Astrocyte of the spinal cord (primary cell): ENCODE measurements around the gene BTBD18.
"Not testable (repeated sequence)": the region's sequence is repeated elsewhere in the genome, so short reads cannot be mapped to it uniquely, and the experiment has no call there.

Experiments
- DNase-seq: peaks from one replicate; pipeline ENCODE4 v3.0.0; 2011; ENCODE audit warnings: low read depth, low spot score
- H3K4me3 ChIP-seq: 2 replicates; pipeline ENCODE4 v1.5.1; 2011; ENCODE audit warnings: low read depth, mild to moderate bottlenecking, low read length, moderate library complexity
- in situ Hi-C: cut with HindIII; loops from 2 replicates; pipeline ENCODE4 v1.10.0; 2017; ENCODE audit warnings: low sequenced_read_pairs
- TF ChIP-seq, protein P1 (sequence below): IDR thresholded peaks from 2 replicates; pipeline ENCODE4 v1.5.1; 2012; ENCODE audit warnings: low read depth, mild to moderate bottlenecking, low read length, inconsistent platforms

Gene BTBD18

DNA sequence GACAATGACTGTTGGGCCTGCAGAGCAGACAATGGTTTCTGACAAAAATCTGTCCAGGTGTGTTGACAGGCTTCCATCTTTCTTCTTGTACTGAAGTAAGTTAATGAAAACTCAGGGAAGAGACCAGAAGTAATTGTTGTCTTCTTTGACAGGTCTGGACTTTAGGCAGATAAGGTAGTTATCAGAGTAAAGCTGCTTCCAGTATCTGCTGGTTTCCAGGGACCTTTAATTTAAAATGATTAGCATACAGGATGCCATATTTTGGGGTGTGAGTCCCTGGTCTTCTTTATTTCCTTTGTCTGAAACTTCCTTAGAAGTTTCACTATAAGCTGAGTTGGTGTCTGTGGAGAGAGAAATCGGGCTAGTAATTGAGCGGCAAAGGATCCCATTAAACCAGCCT is 37.8 kb downstream of the BTBD18 start:
- peak overlapping the region; percentile 96 for H3K4me3 ChIP-seq
- in situ Hi-C loops: no loop called here
- no peak for DNase-seq
- TF ChIP-seq, protein P1, sequence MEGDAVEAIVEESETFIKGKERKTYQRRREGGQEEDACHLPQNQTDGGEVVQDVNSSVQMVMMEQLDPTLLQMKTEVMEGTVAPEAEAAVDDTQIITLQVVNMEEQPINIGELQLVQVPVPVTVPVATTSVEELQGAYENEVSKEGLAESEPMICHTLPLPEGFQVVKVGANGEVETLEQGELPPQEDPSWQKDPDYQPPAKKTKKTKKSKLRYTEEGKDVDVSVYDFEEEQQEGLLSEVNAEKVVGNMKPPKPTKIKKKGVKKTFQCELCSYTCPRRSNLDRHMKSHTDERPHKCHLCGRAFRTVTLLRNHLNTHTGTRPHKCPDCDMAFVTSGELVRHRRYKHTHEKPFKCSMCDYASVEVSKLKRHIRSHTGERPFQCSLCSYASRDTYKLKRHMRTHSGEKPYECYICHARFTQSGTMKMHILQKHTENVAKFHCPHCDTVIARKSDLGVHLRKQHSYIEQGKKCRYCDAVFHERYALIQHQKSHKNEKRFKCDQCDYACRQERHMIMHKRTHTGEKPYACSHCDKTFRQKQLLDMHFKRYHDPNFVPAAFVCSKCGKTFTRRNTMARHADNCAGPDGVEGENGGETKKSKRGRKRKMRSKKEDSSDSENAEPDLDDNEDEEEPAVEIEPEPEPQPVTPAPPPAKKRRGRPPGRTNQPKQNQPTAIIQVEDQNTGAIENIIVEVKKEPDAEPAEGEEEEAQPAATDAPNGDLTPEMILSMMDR: no peak

DNA sequence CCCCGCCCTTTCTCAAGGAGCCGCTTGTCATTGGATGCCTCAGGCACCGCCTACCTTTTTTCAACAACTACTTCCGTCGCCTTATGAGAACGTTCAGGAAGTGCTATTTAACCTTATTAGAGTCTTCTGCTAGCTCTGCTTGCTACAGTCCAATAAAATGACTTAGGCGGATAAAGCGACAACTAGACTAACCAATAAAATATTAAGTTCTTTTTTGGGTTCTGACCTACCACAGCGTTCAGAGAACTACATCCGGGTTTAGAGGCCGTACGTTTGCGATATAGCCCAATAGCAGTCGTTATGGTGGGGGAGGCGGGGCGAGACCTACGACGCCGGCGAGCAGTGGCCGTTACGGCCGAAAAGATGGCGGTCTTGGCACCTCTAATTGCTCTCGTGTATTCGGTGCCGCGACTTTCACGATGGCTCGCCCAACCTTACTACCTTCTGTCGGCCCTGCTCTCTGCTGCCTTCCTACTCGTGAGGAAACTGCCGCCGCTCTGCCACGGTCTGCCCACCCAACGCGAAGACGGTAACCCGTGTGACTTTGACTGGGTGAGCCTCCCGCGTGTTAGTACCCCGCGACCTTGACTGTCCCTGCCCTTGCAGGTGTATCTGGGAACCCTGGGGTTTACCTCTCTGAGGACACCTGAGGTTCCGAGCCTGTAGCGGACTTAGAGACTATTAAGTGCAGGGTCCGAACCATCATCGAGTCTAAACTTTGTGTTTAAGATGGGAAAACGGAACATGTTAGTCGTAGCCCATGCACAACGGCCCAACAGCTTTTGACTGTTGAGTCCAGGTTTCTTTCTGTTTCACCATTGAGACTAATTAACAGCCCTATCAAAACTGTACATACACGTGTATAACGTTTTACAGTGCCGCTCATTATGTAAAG is 39.1 kb downstream of the BTBD18 start, which contains the start of gene TMX2:
TMX2 (plus strand) TSS at position 338 of the 895 bp plus-strand sequence; CDS start at position 364, 26 bp downstream.
- TF ChIP-seq, protein P1: no peak
- in situ Hi-C loops: no loop called here
- peak; percentile 100 for DNase-seq
- H3K4me3 ChIP-seq: peak within 1 kb of the TSS; percentile 96

DNA sequence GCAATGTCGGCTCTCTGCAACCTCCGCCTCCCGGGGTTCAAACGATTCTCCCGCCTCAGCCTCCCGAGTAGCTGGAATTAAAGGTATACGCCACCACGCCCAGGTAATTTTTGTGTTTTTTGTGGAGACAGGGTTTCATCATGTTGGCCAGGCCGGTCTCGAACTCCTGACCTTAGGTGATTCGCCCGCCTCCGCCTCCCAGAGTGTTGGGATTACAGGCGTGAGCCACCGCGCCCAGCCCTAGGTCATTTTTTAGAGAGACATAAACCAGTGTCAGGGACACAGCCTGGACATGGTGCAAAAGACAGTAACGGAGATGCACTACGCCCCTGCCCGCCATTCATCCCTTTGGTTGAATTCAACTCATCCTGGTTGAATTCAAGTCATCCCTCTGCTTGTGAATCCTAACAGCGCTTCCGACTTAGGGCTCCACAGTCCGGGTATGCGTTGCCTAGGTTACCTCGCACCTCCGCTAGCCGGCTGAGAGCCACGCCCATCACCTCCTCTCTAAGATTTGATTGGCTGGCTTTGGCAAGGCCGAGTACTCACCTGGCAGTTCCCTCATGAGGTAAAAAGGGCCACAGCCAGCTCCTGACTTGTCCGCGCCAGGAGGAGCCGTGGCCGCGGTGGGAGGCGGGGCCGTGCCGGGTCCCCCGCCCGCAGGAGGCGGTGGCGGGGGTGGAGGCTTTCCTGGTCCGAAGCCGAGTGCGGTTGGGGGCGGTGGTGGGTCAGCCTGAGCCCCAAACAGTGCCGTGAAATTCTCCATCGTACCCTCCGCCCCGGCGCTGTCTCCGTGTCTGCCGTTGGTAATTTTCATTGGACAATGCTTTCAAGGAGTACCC is 40.0 kb downstream of the BTBD18 start, which contains the start of gene MED19:
MED19 (minus strand) TSS at position 802 of the 842 bp plus-strand sequence; CDS start at position 766, 36 bp downstream.
- H3K4me3 ChIP-seq: peak within 1 kb of the TSS; percentile 96
- DNase-seq: peak; percentile 76
- in situ Hi-C loops: no loop called here
- TF ChIP-seq, protein P1: no peak

DNA sequence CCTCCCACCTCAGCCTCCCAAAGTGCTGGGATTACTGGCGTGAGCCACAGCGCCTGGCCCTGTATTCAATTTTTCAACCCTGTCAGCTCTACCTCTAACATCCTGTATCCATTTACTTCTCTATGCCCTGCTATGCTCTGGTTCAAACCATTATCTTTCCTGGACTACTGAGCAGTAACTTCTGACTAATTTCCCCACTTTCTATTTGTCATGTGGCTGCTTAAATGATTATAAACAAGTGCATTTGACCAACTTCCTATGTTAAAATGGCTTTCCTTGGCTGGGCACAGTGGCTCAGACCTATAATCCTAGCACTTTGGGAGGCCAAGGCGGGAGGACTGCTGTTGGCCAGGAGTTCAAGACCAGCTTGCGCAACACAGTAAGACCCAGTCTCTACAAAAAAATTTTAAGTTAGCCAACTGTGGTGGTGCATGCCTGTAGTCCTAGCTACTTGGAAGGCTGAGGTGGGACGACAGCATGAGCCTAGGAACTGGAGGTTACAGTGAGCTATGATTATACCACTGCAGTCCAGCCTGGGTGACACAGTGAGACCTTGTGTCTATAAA is 41.7 kb downstream of the BTBD18 start:
- no peak for DNase-seq
- TF ChIP-seq, protein P1: no peak
- H3K4me3 ChIP-seq: no peak overlapping the region
- in situ Hi-C loops: no loop called here

DNA sequence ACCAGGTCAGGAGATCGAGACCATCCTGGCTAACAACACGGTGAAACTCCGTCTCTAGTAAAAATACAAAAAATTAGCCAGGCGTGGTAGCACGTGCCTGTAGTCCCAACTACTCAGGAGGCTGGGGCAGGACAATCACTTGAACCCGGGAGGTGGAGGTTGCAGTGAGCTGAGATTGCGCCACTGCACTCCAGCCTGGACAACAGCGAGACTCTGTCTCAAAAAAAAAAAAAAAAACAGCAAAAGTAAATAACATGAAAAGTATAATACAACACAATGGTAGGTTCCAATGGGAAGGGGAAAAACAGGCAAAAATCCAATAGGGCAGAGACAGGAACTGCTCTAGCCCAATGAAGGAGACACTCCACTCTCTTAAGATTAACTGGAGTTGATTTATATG is 46.2 kb downstream of the BTBD18 start:
- H3K4me3 ChIP-seq, DNase-seq, in situ Hi-C loops: not testable (repeated sequence)

DNA sequence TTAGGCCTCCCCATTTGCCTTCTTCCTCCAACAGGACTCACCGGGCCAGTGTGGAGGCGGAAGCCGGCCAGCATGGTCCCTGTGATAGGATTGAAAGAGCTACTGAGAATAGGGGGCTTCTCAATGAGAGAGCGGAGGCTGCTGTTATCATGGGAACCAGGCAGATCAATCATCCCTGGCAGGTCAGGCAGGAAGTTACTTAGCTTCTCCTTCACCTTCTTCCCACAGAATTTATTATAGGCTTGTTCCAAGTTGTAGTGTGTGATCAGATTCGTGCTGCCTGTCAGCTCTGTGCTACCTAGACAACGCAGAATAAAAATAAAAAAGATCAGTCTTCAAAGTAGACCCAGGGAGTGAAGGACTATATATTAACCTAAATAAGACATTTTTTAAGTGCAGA is 46.7 kb downstream of the BTBD18 start:
- no peak overlapping the region for H3K4me3 ChIP-seq
- TF ChIP-seq, protein P1: no peak
- in situ Hi-C loops: no loop called here
- DNase-seq: no peak
